Liver (tissue), 9 donors: Measurements from ENCODE around the gene PCYT2. TPM values are rescaled to one million over a fixed set of nuclear protein-coding genes. Genes with fewer than 3 reads are reported as not detected.

Source experiments
- DNase-seq: peaks from one replicate; pipeline ENCODE4 v3.0.0-alpha.2; 2017; ENCODE audit warnings: low spot score
- H3K27ac ChIP-seq, 2 donors: one replicate each; pipeline ENCODE4 v1.7.0; 2013; ENCODE audit warnings: inconsistent platforms in 2 of 2, low read length in 2 of 2, control low read depth in 1 of 2, low read depth in 1 of 2, mild to moderate bottlenecking in 1 of 2
- H3K27me3 ChIP-seq, 4 donors: one replicate each; pipeline versions ENCODE4 v1.6.1 to v1.7.0; 2013; ENCODE audit warnings: low read length in 3 of 4, inconsistent platforms in 1 of 4, mild to moderate bottlenecking in 1 of 4, moderate library complexity in 1 of 4; ENCODE audit not compliant: control insufficient read depth in 4 of 4, insufficient read depth in 4 of 4
- H3K36me3 ChIP-seq, 4 donors: one replicate each; pipeline versions ENCODE4 v1.6.1 to v1.7.0; 2013; ENCODE audit warnings: low read length in 3 of 4, mild to moderate bottlenecking in 3 of 4, low read depth in 1 of 4, moderate library complexity in 1 of 4; ENCODE audit not compliant: control insufficient read depth in 4 of 4, insufficient read depth in 3 of 4
- H3K4me1 ChIP-seq, 4 donors: one replicate each; pipeline versions ENCODE4 v1.6.1 to v1.7.0; 2013; ENCODE audit warnings: low read length in 3 of 4, mild to moderate bottlenecking in 3 of 4, moderate library complexity in 1 of 4; ENCODE audit not compliant: control insufficient read depth in 4 of 4, insufficient read depth in 4 of 4
- H3K4me3 ChIP-seq, 3 donors: one replicate each; pipeline versions ENCODE4 v1.6.1 to v1.7.0; 2013; ENCODE audit warnings: low read length in 3 of 3, control low read depth in 1 of 3, low read depth in 1 of 3, mild to moderate bottlenecking in 1 of 3
- H3K9ac ChIP-seq, 2 donors: one replicate each; pipeline ENCODE4 v1.7.0; 2013; ENCODE audit warnings: low read length in 2 of 2, mild to moderate bottlenecking in 2 of 2, moderate library complexity in 2 of 2, control low read depth in 1 of 2, low read depth in 1 of 2
- H3K9me3 ChIP-seq, 4 donors: one replicate each; pipeline versions ENCODE4 v1.6.1 to v1.7.0; 2013; ENCODE audit warnings: low read length in 3 of 4; ENCODE audit not compliant: control insufficient read depth in 4 of 4
- EGR1 ChIP-seq, 2 donors: IDR thresholded peaks; 2 replicates each; pipeline ENCODE4 v1.6.1; 2016 to 2018; ENCODE audit warnings: antibody characterized with exemption in 2 of 2, low read depth in 2 of 2
- FOXA1 ChIP-seq: IDR thresholded peaks from 2 replicates; pipeline ENCODE4 v1.6.1; 2016; ENCODE audit warnings: antibody characterized with exemption
- GABPA ChIP-seq, 2 donors: IDR thresholded peaks in 1 of 2; conservative IDR thresholded peaks in 1 of 2; 2 replicates each; pipeline ENCODE4 v1.6.1; 2016; ENCODE audit warnings: antibody characterized with exemption in 2 of 2, mild to moderate bottlenecking in 1 of 2, moderate library complexity in 1 of 2
- HNF4A ChIP-seq, 2 donors: conservative IDR thresholded peaks; 2 replicates each; pipeline ENCODE4 v1.6.1; 2016; ENCODE audit warnings: antibody characterized with exemption in 2 of 2, mild to moderate bottlenecking in 2 of 2
- HNF4G ChIP-seq: IDR thresholded peaks from 2 replicates; pipeline ENCODE4 v1.6.1; 2016; ENCODE audit warnings: antibody characterized with exemption
- RXRA ChIP-seq, 2 donors: IDR thresholded peaks; 2 replicates each; pipeline ENCODE4 v1.6.1; 2017 to 2018; ENCODE audit warnings: antibody characterized with exemption in 2 of 2, mild to moderate bottlenecking in 1 of 2
- SP1 ChIP-seq: IDR thresholded peaks from 2 replicates; pipeline ENCODE4 v1.6.1; 2018; ENCODE audit warnings: antibody characterized with exemption, mild to moderate bottlenecking
- TAF1 ChIP-seq: conservative IDR thresholded peaks from 2 replicates; pipeline ENCODE4 v1.6.1; 2016; ENCODE audit warnings: antibody characterized with exemption, mild to moderate bottlenecking
- YY1 ChIP-seq: IDR thresholded peaks from 2 replicates; pipeline ENCODE4 v1.6.1; 2016; ENCODE audit warnings: antibody characterized with exemption, mild to moderate bottlenecking
- WGBS: extraction: QIAGEN DNeasy Blood & Tissue Kit; methylation state at CpG from one replicate; pipeline ENCODE4 v1.1.7; 2013; 5-methylcytosine and 5-hydroxymethylcytosine counted together
- polyA plus RNA-seq, 2 donors: library from polyadenylated mRNA; stranded (reverse) in 1 of 2; unstranded in 1 of 2; fragments of 200-250 nt in 1 of 2; fragments of >200 nt in 1 of 2; fragmentation: Nextera tagmentation in 1 of 2; extraction: Ambion mirVana in 1 of 2; gene quantifications; one replicate each; pipeline versions ENCODE4 v1.2.1 to v1.2.3, GENCODE V29; 2013 to 2015
- total RNA-seq, 2 donors: library from RNA; depleted of rRNA; stranded (reverse); fragments of >200 nt; gene quantifications; one replicate each; pipeline ENCODE4 v1.2.3, GENCODE V29; 2014
- TF ChIP-seq, protein P1 (sequence below): IDR thresholded peaks from 2 replicates; pipeline ENCODE4 v1.6.1; 2016; ENCODE audit warnings: antibody characterized with exemption, mild to moderate bottlenecking
- TF ChIP-seq, protein P2 (sequence below): fragments of 150-350 bp; IDR thresholded peaks from 2 replicates; pipeline ENCODE4 v1.5.1; 2017; ENCODE audit warnings: improper control_type of control experiment, low read depth, low read length; ENCODE audit not compliant: missing input control
- TF ChIP-seq, protein P3 (sequence below): IDR thresholded peaks from 2 replicates; pipeline ENCODE4 v1.6.1; 2016; ENCODE audit warnings: antibody characterized with exemption
- donor health status: healthy.
- donor health status: healthy.
- donor health status: healthy.
- donor health status: healthy.
- donor health status: healthy.

PCYT2 gene
- total and polyA plus RNA-seq, 4 donors = 63.9 to 101 (median 88.4) TPM

DNA sequence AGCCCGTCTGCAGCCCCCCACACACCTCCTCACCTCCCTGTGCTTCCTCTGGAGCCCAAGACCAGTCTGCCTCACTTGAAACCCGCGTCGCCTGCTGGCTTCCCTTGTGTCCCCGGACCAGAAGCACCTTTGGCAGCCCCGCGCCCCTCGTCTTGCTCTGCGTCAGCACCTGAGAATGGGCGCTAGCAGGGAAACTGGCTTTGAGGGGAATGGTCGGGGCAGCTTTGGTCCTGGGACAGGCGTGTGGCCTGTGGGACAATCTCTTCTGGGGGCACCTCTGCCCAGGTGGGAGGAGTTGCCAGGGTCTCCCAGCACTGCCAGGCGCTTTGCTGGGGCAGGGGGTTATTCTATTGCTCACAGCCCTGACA lies 20.0 kb upstream of the PCYT2 start (continued):
- TF ChIP-seq FOXA1 (no peak), GABPA (IDR thresholded peaks at IDR 0.05 in 1 of 2, conservative IDR thresholded peaks at IDR 0.05 in 1 of 2) (no peak)

DNA sequence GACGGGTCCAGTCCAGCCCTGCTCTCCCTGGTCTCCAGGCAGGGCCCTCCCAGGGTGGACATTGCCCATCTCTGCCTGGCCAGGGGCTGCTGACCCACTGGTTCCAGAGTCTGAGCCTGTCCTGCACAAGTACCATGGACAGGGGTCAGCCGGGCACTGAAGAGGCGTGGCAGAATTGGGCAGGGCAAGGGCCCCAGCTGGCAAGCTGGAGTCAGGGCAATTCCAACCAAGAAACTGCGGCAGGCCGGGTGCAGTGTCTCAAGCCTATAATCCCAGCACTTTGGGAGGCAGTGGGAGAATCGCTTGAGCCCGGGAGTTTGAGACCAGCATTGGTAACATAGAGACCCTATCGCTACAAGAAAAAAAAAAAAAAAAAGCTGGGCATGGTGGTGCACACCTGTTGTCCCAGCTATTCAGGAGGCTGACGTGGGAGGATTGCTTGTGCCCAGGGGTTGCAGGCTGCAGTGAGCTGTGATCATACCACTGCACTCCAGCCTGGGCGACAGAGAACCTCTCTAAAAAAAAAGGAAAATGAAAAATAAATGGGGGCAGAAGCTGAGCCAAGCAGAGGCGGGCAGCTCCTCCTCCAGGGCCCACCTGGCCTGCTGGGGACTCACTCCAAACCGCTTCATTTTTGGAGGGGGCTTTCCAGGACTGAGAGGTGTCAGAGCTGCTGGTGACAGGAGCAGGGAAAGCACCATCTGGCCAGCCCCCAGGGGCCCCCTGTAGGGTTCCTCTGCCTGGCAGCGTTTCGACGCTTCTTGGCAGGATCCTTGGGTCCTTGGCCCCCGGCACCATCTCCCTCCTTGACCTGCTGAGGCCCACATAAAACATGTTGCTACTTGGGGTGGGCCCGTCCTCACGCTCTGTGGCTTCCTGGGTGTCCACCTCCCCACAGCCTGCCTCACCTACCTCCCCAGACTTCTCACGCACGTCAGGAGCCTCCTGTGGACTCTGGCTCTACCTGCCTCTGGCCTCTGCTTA lies 19.2 kb upstream of the PCYT2 start:
- Histone ChIP-seq H3K36me3 (no peaks in the 10 kb centered on the region), H3K4me3 (no peak overlapping the region), H3K9me3 (no peaks in the 10 kb centered on the region), H3K4me1 (peaks cover 9 to 38% (median 17%) of the 10 kb centered on the region in 4 donors), H3K27ac (no peak overlapping the region), H3K9ac (no peak overlapping the region), H3K27me3 (no peaks in the 10 kb centered on the region)
- TF ChIP-seq EGR1 (IDR thresholded peaks at IDR 0.05; ENCODE audit: low read depth in 2 of 2) = no peak
- TF ChIP-seq HNF4A (conservative IDR thresholded peaks at IDR 0.05) = peak; percentile 78 to 96
- TF ChIP-seq SP1 = peak; percentile 70
- TF ChIP-seq, protein P1, sequence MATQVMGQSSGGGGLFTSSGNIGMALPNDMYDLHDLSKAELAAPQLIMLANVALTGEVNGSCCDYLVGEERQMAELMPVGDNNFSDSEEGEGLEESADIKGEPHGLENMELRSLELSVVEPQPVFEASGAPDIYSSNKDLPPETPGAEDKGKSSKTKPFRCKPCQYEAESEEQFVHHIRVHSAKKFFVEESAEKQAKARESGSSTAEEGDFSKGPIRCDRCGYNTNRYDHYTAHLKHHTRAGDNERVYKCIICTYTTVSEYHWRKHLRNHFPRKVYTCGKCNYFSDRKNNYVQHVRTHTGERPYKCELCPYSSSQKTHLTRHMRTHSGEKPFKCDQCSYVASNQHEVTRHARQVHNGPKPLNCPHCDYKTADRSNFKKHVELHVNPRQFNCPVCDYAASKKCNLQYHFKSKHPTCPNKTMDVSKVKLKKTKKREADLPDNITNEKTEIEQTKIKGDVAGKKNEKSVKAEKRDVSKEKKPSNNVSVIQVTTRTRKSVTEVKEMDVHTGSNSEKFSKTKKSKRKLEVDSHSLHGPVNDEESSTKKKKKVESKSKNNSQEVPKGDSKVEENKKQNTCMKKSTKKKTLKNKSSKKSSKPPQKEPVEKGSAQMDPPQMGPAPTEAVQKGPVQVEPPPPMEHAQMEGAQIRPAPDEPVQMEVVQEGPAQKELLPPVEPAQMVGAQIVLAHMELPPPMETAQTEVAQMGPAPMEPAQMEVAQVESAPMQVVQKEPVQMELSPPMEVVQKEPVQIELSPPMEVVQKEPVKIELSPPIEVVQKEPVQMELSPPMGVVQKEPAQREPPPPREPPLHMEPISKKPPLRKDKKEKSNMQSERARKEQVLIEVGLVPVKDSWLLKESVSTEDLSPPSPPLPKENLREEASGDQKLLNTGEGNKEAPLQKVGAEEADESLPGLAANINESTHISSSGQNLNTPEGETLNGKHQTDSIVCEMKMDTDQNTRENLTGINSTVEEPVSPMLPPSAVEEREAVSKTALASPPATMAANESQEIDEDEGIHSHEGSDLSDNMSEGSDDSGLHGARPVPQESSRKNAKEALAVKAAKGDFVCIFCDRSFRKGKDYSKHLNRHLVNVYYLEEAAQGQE = peak; percentile 99
- peak; percentile 85 for TF ChIP-seq HNF4G
- peak in 1 of 2 donors; percentile 82 for TF ChIP-seq RXRA (IDR thresholded peaks at IDR 0.05)
- TF ChIP-seq YY1 = no peak
- TF ChIP-seq, protein P2, sequence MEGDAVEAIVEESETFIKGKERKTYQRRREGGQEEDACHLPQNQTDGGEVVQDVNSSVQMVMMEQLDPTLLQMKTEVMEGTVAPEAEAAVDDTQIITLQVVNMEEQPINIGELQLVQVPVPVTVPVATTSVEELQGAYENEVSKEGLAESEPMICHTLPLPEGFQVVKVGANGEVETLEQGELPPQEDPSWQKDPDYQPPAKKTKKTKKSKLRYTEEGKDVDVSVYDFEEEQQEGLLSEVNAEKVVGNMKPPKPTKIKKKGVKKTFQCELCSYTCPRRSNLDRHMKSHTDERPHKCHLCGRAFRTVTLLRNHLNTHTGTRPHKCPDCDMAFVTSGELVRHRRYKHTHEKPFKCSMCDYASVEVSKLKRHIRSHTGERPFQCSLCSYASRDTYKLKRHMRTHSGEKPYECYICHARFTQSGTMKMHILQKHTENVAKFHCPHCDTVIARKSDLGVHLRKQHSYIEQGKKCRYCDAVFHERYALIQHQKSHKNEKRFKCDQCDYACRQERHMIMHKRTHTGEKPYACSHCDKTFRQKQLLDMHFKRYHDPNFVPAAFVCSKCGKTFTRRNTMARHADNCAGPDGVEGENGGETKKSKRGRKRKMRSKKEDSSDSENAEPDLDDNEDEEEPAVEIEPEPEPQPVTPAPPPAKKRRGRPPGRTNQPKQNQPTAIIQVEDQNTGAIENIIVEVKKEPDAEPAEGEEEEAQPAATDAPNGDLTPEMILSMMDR = no peak
- TF ChIP-seq, protein P3, sequence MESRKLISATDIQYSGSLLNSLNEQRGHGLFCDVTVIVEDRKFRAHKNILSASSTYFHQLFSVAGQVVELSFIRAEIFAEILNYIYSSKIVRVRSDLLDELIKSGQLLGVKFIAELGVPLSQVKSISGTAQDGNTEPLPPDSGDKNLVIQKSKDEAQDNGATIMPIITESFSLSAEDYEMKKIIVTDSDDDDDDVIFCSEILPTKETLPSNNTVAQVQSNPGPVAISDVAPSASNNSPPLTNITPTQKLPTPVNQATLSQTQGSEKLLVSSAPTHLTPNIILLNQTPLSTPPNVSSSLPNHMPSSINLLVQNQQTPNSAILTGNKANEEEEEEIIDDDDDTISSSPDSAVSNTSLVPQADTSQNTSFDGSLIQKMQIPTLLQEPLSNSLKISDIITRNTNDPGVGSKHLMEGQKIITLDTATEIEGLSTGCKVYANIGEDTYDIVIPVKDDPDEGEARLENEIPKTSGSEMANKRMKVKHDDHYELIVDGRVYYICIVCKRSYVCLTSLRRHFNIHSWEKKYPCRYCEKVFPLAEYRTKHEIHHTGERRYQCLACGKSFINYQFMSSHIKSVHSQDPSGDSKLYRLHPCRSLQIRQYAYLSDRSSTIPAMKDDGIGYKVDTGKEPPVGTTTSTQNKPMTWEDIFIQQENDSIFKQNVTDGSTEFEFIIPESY = no peak
- TF ChIP-seq TAF1 = no peak
- DNase-seq = no peak
- 65% methylated on average over 20 of the region's 20 CpGs for WGBS
